H1 (cell line): ENCODE data around the gene PGLYRP4. TPM values are rescaled to one million over a fixed set of nuclear protein-coding genes. Genes with fewer than 3 reads are reported as not detected.

Source experiments
- ATF3 ChIP-seq: IDR thresholded peaks from 2 replicates; pipeline ENCODE4 v1.6.1; 2011; ENCODE audit warnings: low read depth, mild to moderate bottlenecking, low read length; ENCODE audit not compliant: insufficient read depth
- CHD2 ChIP-seq: IDR thresholded peaks from 2 replicates; pipeline ENCODE4 v1.6.1; 2012; ENCODE audit warnings: low read length, improper control_type of control experiment
- NANOG ChIP-seq: IDR thresholded peaks from 2 replicates; pipeline ENCODE4 v1.6.1; 2011; ENCODE audit warnings: low read length, low read depth, mild to moderate bottlenecking, inconsistent platforms; ENCODE audit not compliant: insufficient read depth, poor library complexity, severe bottlenecking
- PHF8 ChIP-seq: fragments of 200-600 bp; sonication (generic); conservative IDR thresholded peaks from 2 replicates; pipeline ENCODE4 v1.7.1; 2012; ENCODE audit warnings: low read depth, mild to moderate bottlenecking, inconsistent platforms, low read length, moderate library complexity
- TBP ChIP-seq: IDR thresholded peaks from 2 replicates; pipeline ENCODE4 v1.6.1; 2011; ENCODE audit warnings: low read depth, low read length, improper control_type of control experiment
- polyA plus RNA-seq, 7 experiments: library from polyadenylated mRNA; depleted of rRNA in 3 of 7; stranded (reverse) in 5 of 7; unstranded in 2 of 7; fragments of >200 nt in 5 of 7; fragments of 200-250 nt in 2 of 7; gene quantifications; 1 replicate in 5 of 7; 2 replicates in 1 of 7; 4 replicates in 1 of 7; pipeline versions ENCODE4 v1.2.1 to v1.2.3, GENCODE V29; 2011 to 2013; ENCODE audit warnings: missing spikeins in 2 of 7, mixed read lengths in 2 of 7
- total RNA-seq: library from RNA; stranded (reverse); fragmentation: NEBNext Ultra II Directional; extraction: Animal tissue kit (Norgen Biotek cat#: 25700); gene quantifications from 2 replicates; pipeline ENCODE4 v1.2.1, GENCODE V29; 2021

PGLYRP4 gene
- total and polyA plus RNA-seq, 2 of the 8 experiments (the other 6 are each of a cell fraction or from before 2014, with no cell fraction given) = not detected

GRCh38 chr1:153387785-153388184, 39.1 kb upstream of the PGLYRP4 start (continued):
- TF ChIP-seq CHD2 = no peak
- TF ChIP-seq TBP = no peak
- TF ChIP-seq ATF3 = no peak
- no peak for TF ChIP-seq PHF8
- no peak for TF ChIP-seq NANOG
